SK-N-SH treated with all-trans-retinoic acid at 6 μM for 48 hours (cell line): Measurements from ENCODE around the gene ZNF236.

Experiments used
- ATAC-seq: fragments of 200-7000 bp; cut with Tn5 transposase; 3 replicates; pipeline ENCODE4 v1.9.1; 2020; ENCODE audit warnings: mild to moderate bottlenecking, moderate library complexity
- ARNTL ChIP-seq: fragments of 450-650 bp; formaldehyde crosslinking; IDR thresholded peaks from 2 replicates; pipeline ENCODE4 v1.5.0; 2020; ENCODE audit warnings: low read depth, mild to moderate bottlenecking, moderate library complexity, borderline replicate concordance
- BACH2 ChIP-seq: fragments of 250-450 bp; sonication (Bioruptor Pico); IDR thresholded peaks from 2 replicates; pipeline ENCODE4 v1.9.0; 2021; ENCODE audit warnings: mild to moderate bottlenecking, borderline replicate concordance
- CREB5 ChIP-seq: fragments of 250-450 bp; sonication (Bioruptor Pico); IDR thresholded peaks from 2 replicates; pipeline ENCODE4 v1.5.1; 2020; ENCODE audit warnings: low read depth, mild to moderate bottlenecking, moderate library complexity
- CSDC2 ChIP-seq: fragments of 250-450 bp; sonication (Bioruptor Pico); IDR thresholded peaks from 2 replicates; pipeline ENCODE4 v1.5.0; 2020; ENCODE audit warnings: mild to moderate bottlenecking, moderate library complexity
- CSRNP3 ChIP-seq: fragments of 250-450 bp; sonication (Bioruptor Pico); IDR thresholded peaks from 2 replicates; pipeline ENCODE4 v1.5.1; 2021; ENCODE audit warnings: mild to moderate bottlenecking, moderate library complexity
- ESRRG ChIP-seq: fragments of 250-450 bp; sonication (Bioruptor Pico); IDR thresholded peaks from 2 replicates; pipeline ENCODE4 v1.6.1; 2021; ENCODE audit warnings: mild to moderate bottlenecking
- GLIS3 ChIP-seq: fragments of 250-450 bp; sonication (Bioruptor Pico); IDR thresholded peaks from 2 replicates; pipeline ENCODE4 v1.5.0; 2020; ENCODE audit warnings: mild to moderate bottlenecking, moderate library complexity
- OSR1 ChIP-seq: fragments of 250-450 bp; sonication (Bioruptor Pico); IDR thresholded peaks from 2 replicates; pipeline ENCODE4 v1.8.0; 2022; ENCODE audit warnings: moderate library complexity, mild to moderate bottlenecking, inconsistent platforms
- PATZ1 ChIP-seq: fragments of 250-450 bp; sonication (Bioruptor Pico); IDR thresholded peaks from 2 replicates; pipeline ENCODE4 v1.8.0; 2020; ENCODE audit warnings: mild to moderate bottlenecking, moderate library complexity, borderline replicate concordance
- POU6F1 ChIP-seq: fragments of 250-450 bp; sonication (Bioruptor Pico); IDR thresholded peaks from 2 replicates; pipeline ENCODE4 v1.8.0; 2021; ENCODE audit warnings: low read depth, mild to moderate bottlenecking, moderate library complexity, borderline replicate concordance
- PPARA ChIP-seq: fragments of 250-450 bp; sonication (Bioruptor Pico); IDR thresholded peaks from 2 replicates; pipeline ENCODE4 v1.5.0; 2020; ENCODE audit warnings: mild to moderate bottlenecking, borderline replicate concordance
- RARB ChIP-seq: fragments of 250-450 bp; sonication (Bioruptor Pico); IDR thresholded peaks from 2 replicates; pipeline ENCODE4 v1.8.0; 2021; ENCODE audit warnings: mild to moderate bottlenecking, moderate library complexity
- SNAI2 ChIP-seq: fragments of 250-450 bp; sonication (Bioruptor Pico); IDR thresholded peaks from 2 replicates; pipeline ENCODE4 v1.5.0; 2020; ENCODE audit warnings: mild to moderate bottlenecking, moderate library complexity
- TOX ChIP-seq: fragments of 250-450 bp; sonication (Bioruptor Pico); IDR thresholded peaks from 2 replicates; pipeline ENCODE4 v1.8.0; 2021; ENCODE audit warnings: mild to moderate bottlenecking, moderate library complexity, borderline replicate concordance
- ZC3H10 ChIP-seq: fragments of 250-450 bp; sonication (Bioruptor Pico); IDR thresholded peaks from 2 replicates; pipeline ENCODE4 v1.5.1; 2021; ENCODE audit warnings: mild to moderate bottlenecking, moderate library complexity
- ZFP3 ChIP-seq: fragments of 250-450 bp; sonication (Bioruptor Pico); IDR thresholded peaks from 2 replicates; pipeline ENCODE4 v1.5.0; 2020; ENCODE audit warnings: mild to moderate bottlenecking, moderate library complexity
- ZFP30 ChIP-seq: fragments of 450-650 bp; formaldehyde crosslinking; IDR thresholded peaks from 2 replicates; pipeline ENCODE4 v1.5.0; 2022; ENCODE audit warnings: mild to moderate bottlenecking, moderate library complexity
- ZNF565 ChIP-seq: fragments of 450-650 bp; formaldehyde crosslinking; conservative IDR thresholded peaks from 2 replicates; pipeline ENCODE4 v1.5.0; 2020; ENCODE audit warnings: low read depth, mild to moderate bottlenecking, moderate library complexity
- ZNF70 ChIP-seq: fragments of 450-650 bp; formaldehyde crosslinking; IDR thresholded peaks from 2 replicates; pipeline ENCODE4 v1.5.0; 2020; ENCODE audit warnings: mild to moderate bottlenecking, moderate library complexity
- ZNF8 ChIP-seq: fragments of 450-650 bp; formaldehyde crosslinking; IDR thresholded peaks from 2 replicates; pipeline ENCODE4 v1.5.0; 2020; ENCODE audit warnings: mild to moderate bottlenecking, moderate library complexity
- TF ChIP-seq, protein P1 (sequence below): fragments of 250-450 bp; sonication (Bioruptor Pico); IDR thresholded peaks from 2 replicates; pipeline ENCODE4 v1.5.0; 2020; ENCODE audit warnings: mild to moderate bottlenecking, moderate library complexity

ZNF236 gene

DNA sequence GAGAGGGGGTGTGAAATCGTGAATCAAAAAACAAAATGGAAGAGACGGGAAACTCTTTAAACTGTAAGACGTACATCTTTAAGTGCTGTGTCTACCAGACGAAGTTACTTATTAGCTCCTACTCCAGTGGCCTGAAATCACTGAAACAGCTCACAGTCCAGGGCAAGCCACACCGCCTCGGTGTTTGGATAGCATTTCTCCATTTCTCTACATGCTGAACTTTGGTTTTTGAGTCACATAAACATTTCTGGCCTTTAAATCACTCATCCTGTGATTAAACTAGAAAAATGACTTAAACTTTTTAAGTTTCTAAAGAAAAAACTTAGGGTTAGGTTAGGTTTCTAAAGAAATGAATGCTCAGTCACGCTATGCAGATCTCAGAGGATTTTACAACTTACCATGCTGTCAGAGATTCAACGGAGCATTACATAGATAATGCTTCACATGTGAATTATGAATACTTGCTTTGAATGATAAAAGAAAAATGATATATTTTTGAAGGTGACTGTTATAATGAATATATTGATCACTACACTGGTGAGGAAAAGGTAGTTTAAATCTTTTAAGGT lies 171.8 kb downstream of the ZNF236 start:
- TF ChIP-seq TOX (CRISPR knock-in tag) (no peak), ZNF565 (no peak), OSR1 (CRISPR knock-in tag) (no peak), CSRNP3 (CRISPR knock-in tag) (no peak), PPARA (CRISPR knock-in tag) (no peak), SNAI2 (CRISPR knock-in tag) (no peak), ZNF8 (CRISPR knock-in tag) (no peak), ARNTL (CRISPR knock-in tag) (no peak), ZFP3 (no peak), BACH2 (CRISPR knock-in tag) (no peak), ESRRG (CRISPR knock-in tag) (no peak), CSDC2 (no peak), GLIS3 (CRISPR knock-in tag) (no peak), ZFP30 (CRISPR knock-in tag) (no peak), PATZ1 (no peak), ZC3H10 (no peak), ZNF70 (CRISPR knock-in tag) (no peak), RARB (no peak), POU6F1 (CRISPR knock-in tag) (no peak)
- TF ChIP-seq, protein P1, sequence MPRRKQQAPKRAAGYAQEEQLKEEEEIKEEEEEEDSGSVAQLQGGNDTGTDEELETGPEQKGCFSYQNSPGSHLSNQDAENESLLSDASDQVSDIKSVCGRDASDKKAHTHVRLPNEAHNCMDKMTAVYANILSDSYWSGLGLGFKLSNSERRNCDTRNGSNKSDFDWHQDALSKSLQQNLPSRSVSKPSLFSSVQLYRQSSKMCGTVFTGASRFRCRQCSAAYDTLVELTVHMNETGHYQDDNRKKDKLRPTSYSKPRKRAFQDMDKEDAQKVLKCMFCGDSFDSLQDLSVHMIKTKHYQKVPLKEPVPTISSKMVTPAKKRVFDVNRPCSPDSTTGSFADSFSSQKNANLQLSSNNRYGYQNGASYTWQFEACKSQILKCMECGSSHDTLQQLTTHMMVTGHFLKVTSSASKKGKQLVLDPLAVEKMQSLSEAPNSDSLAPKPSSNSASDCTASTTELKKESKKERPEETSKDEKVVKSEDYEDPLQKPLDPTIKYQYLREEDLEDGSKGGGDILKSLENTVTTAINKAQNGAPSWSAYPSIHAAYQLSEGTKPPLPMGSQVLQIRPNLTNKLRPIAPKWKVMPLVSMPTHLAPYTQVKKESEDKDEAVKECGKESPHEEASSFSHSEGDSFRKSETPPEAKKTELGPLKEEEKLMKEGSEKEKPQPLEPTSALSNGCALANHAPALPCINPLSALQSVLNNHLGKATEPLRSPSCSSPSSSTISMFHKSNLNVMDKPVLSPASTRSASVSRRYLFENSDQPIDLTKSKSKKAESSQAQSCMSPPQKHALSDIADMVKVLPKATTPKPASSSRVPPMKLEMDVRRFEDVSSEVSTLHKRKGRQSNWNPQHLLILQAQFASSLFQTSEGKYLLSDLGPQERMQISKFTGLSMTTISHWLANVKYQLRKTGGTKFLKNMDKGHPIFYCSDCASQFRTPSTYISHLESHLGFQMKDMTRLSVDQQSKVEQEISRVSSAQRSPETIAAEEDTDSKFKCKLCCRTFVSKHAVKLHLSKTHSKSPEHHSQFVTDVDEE (CRISPR knock-in tag): no peak
- ATAC-seq: no peak

DNA sequence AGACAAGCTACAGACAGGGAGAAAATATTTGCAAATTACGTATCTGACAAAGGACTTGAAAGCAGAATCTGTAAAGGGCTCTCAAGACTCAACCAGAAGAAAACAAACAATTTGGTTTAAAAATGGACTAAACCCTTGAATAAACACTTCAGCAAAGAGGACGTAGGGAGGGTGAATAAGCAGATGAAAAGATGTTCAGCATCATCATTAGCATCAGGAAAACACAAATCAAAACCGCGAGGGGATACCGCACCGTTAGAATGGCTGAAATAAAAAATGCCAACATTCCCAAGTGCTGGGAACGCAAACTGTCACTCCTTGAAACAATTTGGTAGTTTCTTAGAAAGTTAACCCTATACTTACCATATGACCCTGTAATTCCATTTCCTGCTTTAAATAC lies 173.5 kb downstream of the ZNF236 start:
- TF ChIP-seq ESRRG (CRISPR knock-in tag): no peak
- TF ChIP-seq ZFP30 (CRISPR knock-in tag): no peak
- TF ChIP-seq ZC3H10: no peak
- no peak for TF ChIP-seq POU6F1 (CRISPR knock-in tag)
- no peak for TF ChIP-seq BACH2 (CRISPR knock-in tag)
- no peak for TF ChIP-seq ZNF8 (CRISPR knock-in tag)
- no peak for ATAC-seq

DNA sequence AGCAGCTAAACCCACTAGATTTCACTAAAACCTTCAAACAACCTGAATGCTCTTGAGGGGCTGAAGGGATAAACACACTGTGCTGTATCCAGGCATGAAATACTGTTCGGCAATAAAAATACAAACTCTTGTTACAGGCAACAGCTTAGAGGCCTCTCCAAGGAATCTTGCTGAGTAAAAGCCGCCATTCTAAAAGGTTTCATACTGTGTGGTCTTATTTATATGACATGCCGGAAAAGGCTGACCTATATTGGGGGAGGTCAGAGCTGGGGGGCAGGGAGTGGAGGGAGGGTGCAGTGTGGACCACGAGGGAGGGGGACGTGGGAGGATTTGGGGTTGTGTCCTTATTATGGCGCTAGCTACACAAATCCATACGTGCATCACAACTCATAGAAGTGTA lies 174.1 kb downstream of the ZNF236 start:
- no peak for ATAC-seq
- TF ChIP-seq CREB5 (CRISPR knock-in tag) (no peak), POU6F1 (CRISPR knock-in tag) (no peak), GLIS3 (CRISPR knock-in tag) (no peak), BACH2 (CRISPR knock-in tag) (no peak), PATZ1 (no peak)
